Fibroblast of skin of right biceps (primary cell): ENCODE results near the gene WNK4.

Experiments used
- DNase-seq: peaks from one replicate; pipeline ENCODE4 v3.0.0-alpha.2; 2013

The WNK4 gene

GRCh38 chr17:42841975-42842685 lies 61.7 kb downstream of the WNK4 start:
- no peak for DNase-seq

DNA sequence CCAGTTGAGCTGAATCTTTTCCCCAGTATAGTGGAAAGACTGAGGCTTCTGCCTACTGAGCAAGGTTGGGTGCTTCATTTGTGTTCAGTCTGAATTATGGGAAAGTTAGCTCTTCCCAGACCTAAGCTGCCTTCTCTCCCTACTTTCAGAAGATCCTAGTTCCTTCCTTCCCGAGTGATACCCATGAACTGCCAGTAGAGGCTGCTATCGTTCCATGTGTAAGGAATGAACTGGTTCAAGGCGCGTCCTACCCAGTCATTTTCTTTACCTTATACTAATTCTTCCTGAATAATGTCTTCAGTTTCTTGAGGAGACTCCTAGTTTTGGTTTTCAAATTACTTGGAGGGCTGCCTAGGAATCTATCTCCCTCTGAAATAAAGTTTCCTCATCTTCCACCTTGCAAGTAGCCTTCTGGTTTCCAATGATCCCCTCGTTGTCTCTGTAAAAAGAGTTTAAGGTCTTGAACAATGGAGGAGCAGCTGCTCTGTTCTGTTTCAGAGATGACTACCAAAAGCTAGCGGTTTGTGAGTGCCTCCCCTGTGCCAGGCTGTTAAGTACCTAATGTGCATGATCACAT lies 63.0 kb downstream of the WNK4 start:
- peak; percentile 55 for DNase-seq

DNA sequence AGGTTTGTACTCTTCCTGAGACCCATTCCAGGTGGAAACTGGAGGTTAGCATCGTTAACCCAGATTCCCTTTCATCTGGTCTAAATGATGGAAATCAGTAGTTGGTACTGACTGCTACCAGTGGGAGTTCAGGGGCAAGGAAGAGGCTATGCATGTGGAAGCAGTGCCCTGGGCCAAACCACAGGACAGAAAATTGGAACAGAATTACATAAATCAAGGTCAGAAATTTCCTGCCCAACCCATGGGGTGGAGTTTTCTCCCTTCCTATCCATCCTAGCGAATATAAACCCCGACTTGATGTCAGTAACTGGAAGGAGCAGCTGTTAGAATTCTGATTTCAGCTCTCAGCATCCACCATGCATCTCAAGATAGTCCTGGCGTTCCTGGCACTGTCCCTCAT lies 63.9 kb downstream of the WNK4 start, which contains the start of gene AOC2:
Gene AOC2, plus strand, starts transcription at position 310 of the 400 bp plus-strand sequence. Its CDS starts 47 bp downstream, at position 357.
- DNase-seq, result no peak

- DNase-seq, result no peak
Observed at GRCh38 chr17:42844761-42845555, 64.5 kb downstream of the WNK4 start.

GRCh38 chr17:42845556-42845917 lies 65.1 kb downstream of the WNK4 start:
- DNase-seq, result no peak

GRCh38 chr17:42845918-42846593 lies 65.6 kb downstream of the WNK4 start:
- no peak for DNase-seq
